HFFc6 (cell line): ENCODE measurements around the gene LRRC10B. TPM values are rescaled to one million over a fixed set of nuclear protein-coding genes. Genes with fewer than 3 reads are reported as not detected.

ENCODE experiments used
- DNase-seq: peaks from one replicate; pipeline ENCODE4 v3.0.0-alpha.2; 2018
- H3K27ac Mint-ChIP-seq: 2 replicates; pipeline ENCODE4 v1.8.0; 2020; ENCODE audit warnings: mild to moderate bottlenecking, mixed read lengths
- H3K27me3 Mint-ChIP-seq: 2 replicates; pipeline ENCODE4 v1.8.0; 2021; ENCODE audit warnings: mild to moderate bottlenecking, moderate library complexity, mixed read lengths; ENCODE audit not compliant: insufficient read depth
- H3K36me3 Mint-ChIP-seq: 2 replicates; pipeline ENCODE4 v1.8.0; 2021; ENCODE audit warnings: low read depth, mixed read lengths
- H3K4me1 Mint-ChIP-seq: 2 replicates; pipeline ENCODE4 v1.8.0; 2020; ENCODE audit warnings: low read depth, mixed read lengths
- H3K4me3 Mint-ChIP-seq: 2 replicates; pipeline ENCODE4 v1.8.0; 2020; ENCODE audit warnings: mild to moderate bottlenecking, moderate library complexity, mixed read lengths
- H3K9me3 Mint-ChIP-seq: 2 replicates; pipeline ENCODE4 v1.8.0; 2020; ENCODE audit warnings: mild to moderate bottlenecking, mixed read lengths
- CTCF ChIP-seq: fragments of 200-600 bp; sonication (generic); IDR thresholded peaks from 2 replicates; pipeline ENCODE4 v1.5.0; 2021; ENCODE audit warnings: antibody characterized with exemption, mild to moderate bottlenecking
- total RNA-seq, 6 experiments: library from RNA; stranded (reverse); fragmentation: NEBNext Ultra II Directional; extraction: Animal tissue kit (Norgen Biotek cat#: 25700); gene quantifications; 2 replicates in 1 of 6; 3 replicates in 5 of 6; pipeline ENCODE4 v1.2.3, GENCODE V29; 2021

Gene LRRC10B
- total RNA-seq, 6 experiments from 2014 or later, result not detected

GRCh38 chr11:61543606-61544306 is 35.2 kb downstream of the LRRC10B start:
- peak; percentile 69 for DNase-seq
- Mint-ChIP-seq H3K9me3 (no peaks in the 10 kb centered on the region), H3K4me3 (no peak overlapping the region), H3K36me3 (peaks cover 4% of the 10 kb centered on the region; the same call in 1 of the 2 replicates), H3K27ac (peak overlapping the region; percentile 75), H3K4me1 (peaks cover 43% of the 10 kb centered on the region), H3K27me3 (peaks cover 29% of the 10 kb centered on the region)
- TF ChIP-seq CTCF, result no peak

GRCh38 chr11:61544466-61544865 is 35.9 kb downstream of the LRRC10B start:
- peak overlapping the region; percentile 75; the same call in 1 of the 2 replicates for H3K27ac Mint-ChIP-seq
- TF ChIP-seq CTCF, result no peak
- no peak overlapping the region for H3K4me3 Mint-ChIP-seq
- peaks cover 4% of the 10 kb centered on the region; the same call in 1 of the 2 replicates for H3K36me3 Mint-ChIP-seq
- no peaks in the 10 kb centered on the region for H3K9me3 Mint-ChIP-seq
- DNase-seq, result no peak
- peaks cover 31% of the 10 kb centered on the region for H3K27me3 Mint-ChIP-seq
- peaks cover 36% of the 10 kb centered on the region for H3K4me1 Mint-ChIP-seq

- no peak overlapping the region for H3K27ac Mint-ChIP-seq
- DNase-seq, result no peak
- no peaks in the 10 kb centered on the region for H3K9me3 Mint-ChIP-seq
- peak; percentile 67 for TF ChIP-seq CTCF
- H3K4me3 Mint-ChIP-seq, result no peak overlapping the region
- H3K36me3 Mint-ChIP-seq, result peaks cover 4% of the 10 kb centered on the region; the same call in 1 of the 2 replicates
- H3K27me3 Mint-ChIP-seq, result peaks cover 24% of the 10 kb centered on the region
- peaks cover 27% of the 10 kb centered on the region for H3K4me1 Mint-ChIP-seq
These were observed 36.8 kb downstream of the LRRC10B start for GRCh38 chr11:61545341-61545740.

- H3K36me3 Mint-ChIP-seq, result peaks cover 4% of the 10 kb centered on the region; the same call in 1 of the 2 replicates
- no peak overlapping the region for H3K4me3 Mint-ChIP-seq
- H3K9me3 Mint-ChIP-seq, result no peaks in the 10 kb centered on the region
- H3K4me1 Mint-ChIP-seq, result peaks cover 24% of the 10 kb centered on the region
- DNase-seq, result no peak
- no peak overlapping the region for H3K27ac Mint-ChIP-seq
- TF ChIP-seq CTCF, result no peak
- H3K27me3 Mint-ChIP-seq, result peaks cover 22% of the 10 kb centered on the region
These were observed 37.4 kb downstream of the LRRC10B start for GRCh38 chr11:61545921-61546320.

GRCh38 chr11:61546663-61547062 is 38.1 kb downstream of the LRRC10B start:
- no peak for DNase-seq
- TF ChIP-seq CTCF, result no peak
- peaks cover 20% of the 10 kb centered on the region for H3K27me3 Mint-ChIP-seq
- no peak overlapping the region for H3K27ac Mint-ChIP-seq
- no peaks in the 10 kb centered on the region for H3K9me3 Mint-ChIP-seq
- H3K4me3 Mint-ChIP-seq, result no peak overlapping the region
- H3K36me3 Mint-ChIP-seq, result peaks cover 4% of the 10 kb centered on the region; the same call in 1 of the 2 replicates
- H3K4me1 Mint-ChIP-seq, result peaks cover 22% of the 10 kb centered on the region
